HG03439 (cell line): Measurements from ENCODE around the gene BMPR1A.
A peak's percentile ranks its signal among the peaks of the same experiment; 100 is the strongest.
"Not testable (repeated sequence)": the region's sequence is repeated elsewhere in the genome, so short reads cannot be mapped to it uniquely, and the experiment has no call there.

ENCODE experiments used
- ATAC-seq: cut with Tn5 transposase; IDR thresholded peaks from one replicate; pipeline ENCODE4 v1.9.1; 2021; ENCODE audit warnings: mild to moderate bottlenecking, moderate library complexity; ENCODE audit not compliant: unreplicated experiment

Gene BMPR1A

GRCh38 chr10:86952697-86953096, 196.3 kb downstream of the BMPR1A start:
- ATAC-seq, result not testable (repeated sequence)

- ATAC-seq, result no peak
These were observed 197.6 kb downstream of the BMPR1A start for GRCh38 chr10:86953747-86954680.

DNA sequence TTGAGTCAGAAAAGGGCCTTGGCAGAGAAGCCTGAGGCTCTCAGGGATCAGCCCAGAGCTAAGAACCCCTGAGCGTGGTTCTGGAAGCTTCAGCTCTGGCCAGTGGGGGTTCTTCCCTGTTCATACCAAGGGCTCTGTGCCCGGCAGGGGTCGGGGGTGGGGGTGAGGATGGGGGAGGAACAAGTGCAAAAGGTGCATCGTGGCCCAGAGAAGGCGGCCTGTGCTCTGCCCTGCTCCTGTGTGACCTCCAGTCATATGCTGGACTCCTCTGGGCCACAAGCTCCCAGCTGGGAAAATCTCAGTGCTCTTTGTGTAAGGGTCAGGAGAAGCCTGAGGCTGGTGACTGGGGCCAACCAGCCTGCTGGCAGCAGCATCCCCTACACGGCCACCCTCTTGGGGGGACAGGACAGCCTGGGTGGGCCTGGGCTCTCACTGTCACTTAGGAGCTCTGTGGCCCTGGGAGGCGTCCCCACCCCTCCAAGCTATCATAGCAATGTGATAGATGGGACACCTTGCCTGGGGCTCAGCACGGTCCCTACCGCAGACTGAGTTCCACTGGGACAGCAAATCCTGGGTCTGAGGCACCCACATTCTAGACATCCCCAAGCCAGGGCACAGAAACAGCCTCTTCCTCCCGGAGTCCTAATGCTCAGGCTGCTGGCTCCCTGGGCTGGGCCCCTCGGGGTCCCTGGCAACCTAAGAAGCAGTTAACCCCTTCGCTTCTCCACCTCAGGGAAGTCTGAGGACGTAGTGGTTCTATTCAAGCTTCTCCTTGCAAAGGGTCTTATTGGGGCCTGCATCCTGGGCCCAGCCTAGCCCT, 198.5 kb downstream of the BMPR1A start:
- ATAC-seq, result no peak

GRCh38 chr10:86955501-86956194, 199.2 kb downstream of the BMPR1A start:
- ATAC-seq, result no peak

DNA sequence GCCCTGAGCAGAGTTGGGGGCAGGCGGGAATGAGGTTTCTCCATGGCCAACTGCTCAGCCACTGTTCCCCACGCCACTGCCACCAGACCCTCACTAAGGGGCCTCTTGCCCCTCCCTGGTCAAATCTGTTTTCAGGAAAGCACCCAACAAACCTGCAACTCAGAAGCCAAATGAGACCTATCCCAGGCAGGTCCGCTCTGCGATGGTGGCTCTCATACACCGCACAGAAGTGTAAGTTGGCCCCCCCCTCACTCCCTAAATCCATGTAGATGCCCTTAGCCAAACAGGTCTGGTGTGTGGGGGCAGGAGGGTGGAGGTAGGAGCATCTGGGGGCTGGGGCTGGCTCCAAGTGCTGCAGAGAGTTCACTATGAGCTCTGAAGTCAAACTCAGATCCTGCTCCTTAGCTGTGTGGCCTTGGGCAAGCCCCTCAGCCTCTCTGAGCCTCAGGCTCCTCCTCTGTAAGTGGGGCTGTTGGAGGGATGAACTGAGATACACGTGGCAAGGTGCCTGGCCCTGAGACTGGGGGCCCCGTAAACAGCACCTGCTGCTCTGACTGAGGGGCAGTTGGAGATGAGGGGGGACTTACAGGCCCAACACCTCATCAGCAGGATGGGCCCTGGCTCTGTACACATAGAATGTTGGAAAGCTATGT, 199.9 kb downstream of the BMPR1A start:
- no peak for ATAC-seq

- no peak for ATAC-seq
These were observed 200.5 kb downstream of the BMPR1A start for GRCh38 chr10:86956848-86957448.

GRCh38 chr10:86957471-86958115, 201.2 kb downstream of the BMPR1A start, which contains the start of gene MMRN2:
Gene MMRN2 (minus strand): TSS chr10:86957615. CDS start chr10:86957541, 74 bp downstream.
- ATAC-seq, result no peak

DNA sequence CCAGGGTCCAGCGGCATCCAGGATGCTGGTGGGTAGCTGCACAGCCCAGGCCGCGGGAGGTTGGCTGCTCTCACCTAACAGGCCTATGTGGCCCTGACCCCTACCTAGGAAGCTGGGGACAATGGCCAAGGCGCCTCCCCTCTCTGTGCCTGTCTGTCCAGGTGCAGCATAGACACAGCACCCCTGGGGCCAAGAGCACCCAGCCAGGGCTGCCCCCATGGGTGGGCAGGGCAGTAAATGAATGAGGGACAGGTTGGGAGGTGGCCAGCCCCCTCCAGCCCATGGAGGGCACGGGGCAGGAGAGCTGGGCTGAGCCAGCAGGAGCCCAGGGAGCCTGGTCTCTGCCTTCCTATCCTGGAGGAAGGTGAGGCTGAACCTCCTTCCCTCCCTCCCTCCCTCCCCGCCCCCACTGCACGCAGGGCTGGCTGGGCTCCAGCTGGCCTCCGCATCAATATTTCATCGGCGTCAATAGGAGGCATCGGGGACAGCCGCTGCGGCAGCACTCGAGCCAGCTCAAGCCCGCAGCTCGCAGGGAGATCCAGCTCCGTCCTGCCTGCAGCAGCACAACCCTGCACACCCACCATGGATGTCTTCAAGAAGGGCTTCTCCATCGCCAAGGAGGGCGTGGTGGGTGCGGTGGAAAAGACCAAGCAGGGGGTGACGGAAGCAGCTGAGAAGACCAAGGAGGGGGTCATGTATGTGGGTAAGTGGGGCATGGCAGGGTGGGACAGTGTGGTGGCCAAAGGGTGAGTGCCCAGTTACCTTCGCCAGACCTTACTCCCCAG, 201.9 kb downstream of the BMPR1A start, which contains the start of gene SNCG:
Gene SNCG, plus strand, starts transcription at position 484 of the 785 bp plus-strand sequence. Its CDS starts 99 bp downstream, at position 583.
- ATAC-seq, result no peak

DNA sequence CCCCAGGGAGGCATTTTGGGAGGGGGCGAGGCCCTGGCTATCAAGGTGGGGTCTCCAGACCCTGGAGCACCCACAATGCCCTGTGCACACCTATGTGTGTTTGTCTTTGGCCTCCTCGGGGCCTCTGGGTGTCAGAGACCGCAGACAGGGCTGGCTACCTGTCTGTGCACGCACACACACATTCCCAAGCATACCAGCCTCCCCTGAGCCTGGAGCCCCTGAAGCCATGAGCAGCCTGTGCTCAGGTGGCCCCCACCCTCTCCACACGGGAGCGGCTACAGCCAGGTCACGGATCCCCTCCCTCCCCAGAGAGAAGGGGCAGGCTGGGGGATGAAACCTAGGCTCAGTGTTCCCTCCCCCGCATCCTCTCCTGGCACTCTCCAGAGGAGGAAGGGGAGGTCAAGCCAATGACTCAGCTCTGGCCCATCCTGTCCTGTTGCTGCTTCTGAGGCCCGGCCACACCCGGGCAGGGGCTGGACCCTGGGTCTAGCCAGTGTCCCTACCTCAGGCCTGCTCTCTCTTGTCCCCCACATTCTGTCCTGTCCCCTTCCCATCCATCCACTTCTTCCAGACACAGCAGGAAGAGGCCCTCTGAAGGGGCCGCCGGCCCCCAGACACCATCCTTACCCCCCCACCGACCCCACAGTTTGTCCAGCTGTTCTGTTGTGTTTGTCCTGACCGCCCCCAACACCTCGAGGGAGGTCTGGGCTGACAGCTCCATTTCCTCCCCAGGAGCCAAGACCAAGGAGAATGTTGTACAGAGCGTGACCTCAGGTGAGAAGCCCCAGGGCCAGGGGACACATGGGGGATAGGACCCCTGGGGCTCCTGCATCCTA, 202.7 kb downstream of the BMPR1A start:
- no peak for ATAC-seq

DNA sequence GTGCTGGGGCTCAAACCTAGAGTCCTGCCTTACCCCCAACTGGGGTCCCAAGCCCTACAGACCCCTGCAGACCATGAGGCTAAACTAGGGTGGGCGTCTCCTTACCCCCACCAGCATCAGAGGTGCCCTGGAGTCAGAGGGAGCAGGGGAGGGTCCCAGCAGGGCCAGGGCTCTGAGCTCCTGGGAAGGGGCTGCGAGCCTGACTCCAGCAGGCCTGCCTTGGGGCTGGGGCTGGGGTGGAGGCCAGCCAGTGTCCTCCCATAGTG, 203.3 kb downstream of the BMPR1A start:
- no peak for ATAC-seq

DNA sequence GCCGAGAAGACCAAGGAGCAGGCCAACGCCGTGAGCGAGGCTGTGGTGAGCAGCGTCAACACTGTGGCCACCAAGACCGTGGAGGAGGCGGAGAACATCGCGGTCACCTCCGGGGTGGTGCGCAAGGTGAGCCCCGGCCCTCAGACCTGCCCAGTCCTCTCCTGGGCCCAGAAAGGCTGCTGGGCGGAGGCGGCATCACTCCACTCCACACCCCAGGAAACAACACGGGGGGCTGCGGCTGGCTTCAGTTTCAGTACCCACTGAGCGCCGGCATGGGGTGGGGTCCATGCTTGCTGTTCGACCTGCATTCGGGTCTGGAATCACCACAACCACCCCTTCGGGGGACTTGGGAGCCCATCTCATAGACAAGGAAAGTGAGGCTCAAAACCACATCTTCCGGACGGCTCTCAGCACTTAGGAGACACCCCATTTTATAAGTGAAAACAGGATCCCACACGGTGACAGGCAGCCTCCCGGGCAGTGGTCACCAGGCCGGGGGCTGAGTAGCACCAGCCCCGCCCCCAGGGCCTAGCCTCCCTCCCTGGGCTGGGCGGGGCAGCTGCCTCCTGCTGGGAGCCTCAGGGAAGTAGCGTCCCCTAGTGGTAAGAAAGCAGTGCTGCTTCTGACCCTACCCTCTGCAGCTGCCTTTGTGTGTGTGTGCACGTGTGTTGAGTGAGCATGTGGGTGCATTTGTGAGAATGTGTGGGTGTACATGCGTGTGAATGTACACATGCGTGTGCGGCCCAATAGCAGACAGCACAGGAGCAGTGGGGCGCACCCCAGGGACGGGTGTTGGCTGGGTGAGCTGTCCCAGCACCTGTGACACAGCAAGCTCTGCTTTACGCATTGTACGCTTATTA, 203.8 kb downstream of the BMPR1A start:
- ATAC-seq, result peak; percentile 63

DNA sequence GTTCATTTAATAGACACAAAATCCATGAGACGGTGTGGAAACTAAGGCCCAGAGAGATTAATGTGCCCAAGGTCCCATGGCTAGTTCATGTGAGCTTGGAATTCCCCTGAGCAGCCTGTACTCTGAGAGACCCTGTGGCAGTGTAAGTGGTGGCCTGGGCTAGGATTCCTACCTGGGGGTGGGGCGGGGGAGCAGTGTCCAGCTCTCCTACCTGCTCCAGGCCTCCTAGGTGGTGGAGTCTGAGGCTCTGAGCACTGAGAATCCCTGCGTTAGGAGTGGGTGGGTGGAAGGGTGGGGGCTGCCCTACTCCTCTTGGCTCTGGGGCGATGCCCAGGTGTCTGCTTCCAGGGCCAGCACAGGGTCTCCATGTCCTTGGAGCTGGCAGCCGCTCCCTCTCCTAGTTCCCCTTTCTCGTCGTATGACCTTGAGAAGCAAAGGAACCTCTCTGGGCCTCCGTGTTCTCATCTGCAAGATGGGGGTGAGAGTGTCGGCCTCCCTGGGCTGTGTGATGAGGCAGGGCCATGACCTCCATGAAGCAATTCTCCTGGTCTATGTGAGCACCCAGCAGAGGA, 204.5 kb downstream of the BMPR1A start:
- no peak for ATAC-seq

- ATAC-seq, result no peak
These were observed 205.2 kb downstream of the BMPR1A start for GRCh38 chr10:86961481-86962091.

- ATAC-seq, result no peak
These were observed 205.9 kb downstream of the BMPR1A start for GRCh38 chr10:86962136-86962980.

GRCh38 chr10:86962981-86963310, 206.5 kb downstream of the BMPR1A start:
- ATAC-seq, result no peak
